WTC11 (cell line): Measurements from ENCODE around the gene APBA1. TPM values are rescaled to one million over a fixed set of nuclear protein-coding genes. Genes with fewer than 3 reads are reported as not detected.

Experiments used
- ATAC-seq: fragments of 200-7000 bp; cut with Tn5 transposase; 2 replicates; pipeline ENCODE4 v1.10.0; 2021; ENCODE audit warnings: mild to moderate bottlenecking, moderate library complexity
- CTCF ChIA-PET: fragments of 300-600 bp; sonication (Branson Sonifier 250); formaldehyde crosslinking; loops from one replicate; lab custom pipeline; 2021; ENCODE audit warnings: antibody characterized with exemption; lab: Charles Lee
- POLR2A ChIA-PET: fragments of 350-600 bp; sonication (Branson Sonifier 250); formaldehyde crosslinking; loops from one replicate; lab custom pipeline; 2021; ENCODE audit warnings: antibody characterized with exemption; lab: Charles Lee
- DNase-seq: peaks from one replicate; pipeline ENCODE4 v3.0.0; 2021; ENCODE audit warnings: low spot score
- H3K27ac Mint-ChIP-seq: 2 replicates; pipeline ENCODE4 v1.8.0; 2021; ENCODE audit warnings: mixed read lengths
- H3K27me3 Mint-ChIP-seq: 2 replicates; pipeline ENCODE4 v1.8.0; 2021; ENCODE audit warnings: low read depth, mild to moderate bottlenecking, moderate library complexity, mixed read lengths
- H3K36me3 Mint-ChIP-seq: 2 replicates; pipeline ENCODE4 v1.8.0; 2021; ENCODE audit warnings: mixed read lengths
- H3K4me1 Mint-ChIP-seq: 2 replicates; pipeline ENCODE4 v1.8.0; 2022; ENCODE audit warnings: mixed read lengths
- H3K4me3 Mint-ChIP-seq: 2 replicates; pipeline ENCODE4 v1.8.0; 2021; ENCODE audit warnings: mild to moderate bottlenecking, moderate library complexity, mixed read lengths
- H3K9me3 Mint-ChIP-seq: 2 replicates; pipeline ENCODE4 v1.8.0; 2021; ENCODE audit warnings: mixed read lengths
- AR ChIP-seq: fragments of 250-450 bp; sonication (Bioruptor Pico); IDR thresholded peaks from 2 replicates; pipeline ENCODE4 v1.9.0; 2021; ENCODE audit warnings: mild to moderate bottlenecking
- ATF2 ChIP-seq: sonication (generic); formaldehyde crosslinking; IDR thresholded peaks from 2 replicates; pipeline ENCODE4 v1.8.1; 2022; ENCODE audit warnings: low read depth, missing genetic modification reagents, borderline replicate concordance
- ATF3 ChIP-seq: sonication (generic); formaldehyde crosslinking; conservative IDR thresholded peaks from 2 replicates; pipeline ENCODE4 v1.8.1; 2022; ENCODE audit warnings: mild to moderate bottlenecking, missing genetic modification reagents
- CDX4 ChIP-seq: fragments of 250-450 bp; sonication (Bioruptor Pico); IDR thresholded peaks from 2 replicates; pipeline ENCODE4 v1.9.0; 2021; ENCODE audit warnings: moderate library complexity, mild to moderate bottlenecking, inconsistent platforms, borderline replicate concordance
- E2F1 ChIP-seq: sonication (generic); formaldehyde crosslinking; IDR thresholded peaks from 2 replicates; pipeline ENCODE4 v1.8.0; 2022; ENCODE audit warnings: mild to moderate bottlenecking, missing genetic modification reagents
- EMX1 ChIP-seq: fragments of 250-450 bp; sonication (Bioruptor Pico); IDR thresholded peaks from 2 replicates; pipeline ENCODE4 v1.8.0; 2021; ENCODE audit warnings: mild to moderate bottlenecking
- GTF2I ChIP-seq: fragments of 250-450 bp; sonication (Bioruptor Pico); conservative IDR thresholded peaks from 2 replicates; pipeline ENCODE4 v1.4.0; 2021; ENCODE audit warnings: mild to moderate bottlenecking
- HMGA2 ChIP-seq: fragments of 250-450 bp; sonication (Bioruptor Pico); IDR thresholded peaks from 2 replicates; pipeline ENCODE4 v1.4.0; 2021; ENCODE audit warnings: mild to moderate bottlenecking, moderate library complexity
- KAT7 ChIP-seq: sonication (generic); formaldehyde crosslinking; IDR thresholded peaks from 2 replicates; pipeline ENCODE4 v1.8.1; 2023; ENCODE audit warnings: missing genetic modification reagents, mild to moderate bottlenecking, borderline replicate concordance
- MXD4 ChIP-seq: fragments of 250-450 bp; sonication (Bioruptor Pico); IDR thresholded peaks from 2 replicates; pipeline ENCODE4 v1.8.0; 2021; ENCODE audit warnings: mild to moderate bottlenecking, moderate library complexity, borderline replicate concordance
- SMAD4 ChIP-seq: sonication (generic); formaldehyde crosslinking; IDR thresholded peaks from 2 replicates; pipeline ENCODE4 v1.8.0; 2022; ENCODE audit warnings: mild to moderate bottlenecking, missing genetic modification reagents
- SP1 ChIP-seq: sonication (generic); formaldehyde crosslinking; conservative IDR thresholded peaks from 2 replicates; pipeline ENCODE4 v1.8.1; 2022; ENCODE audit warnings: missing genetic modification reagents
- ZBTB21 ChIP-seq: sonication (generic); formaldehyde crosslinking; IDR thresholded peaks from 2 replicates; pipeline ENCODE4 v1.8.1; 2023; ENCODE audit warnings: mild to moderate bottlenecking, missing genetic modification reagents, borderline replicate concordance
- ZNF423 ChIP-seq: fragments of 250-450 bp; sonication (Bioruptor Pico); IDR thresholded peaks from 2 replicates; pipeline ENCODE4 v2.1.2; 2022; ENCODE audit warnings: mild to moderate bottlenecking, moderate library complexity
- ZNF512 ChIP-seq: sonication (generic); formaldehyde crosslinking; IDR thresholded peaks from 2 replicates; pipeline ENCODE4 v1.8.1; 2022; ENCODE audit warnings: missing genetic modification reagents, borderline replicate concordance
- total RNA-seq: library from RNA; stranded (reverse); gene quantifications from 3 replicates; pipeline ENCODE4 v1.2.3, GENCODE V29; 2021

Gene APBA1
- total RNA-seq, 1 experiment from 2014 or later, result 0.94 TPM

GRCh38 chr9:69564557-69564956 is 107.6 kb downstream of the APBA1 start:
- DNase-seq (no peak), ATAC-seq (no peak)
- H3K36me3 Mint-ChIP-seq, result no peaks in the 10 kb centered on the region
- ChIA-PET CTCF (no interaction called here), POLR2A (no interaction called here)
- no peaks in the 10 kb centered on the region for H3K9me3 Mint-ChIP-seq
- no peaks in the 10 kb centered on the region for H3K27me3 Mint-ChIP-seq
- peaks cover 6% of the 10 kb centered on the region; the same call in 1 of the 2 replicates for H3K4me1 Mint-ChIP-seq
- TF ChIP-seq ATF2 (CRISPR knock-in tag) (no peak), SMAD4 (no peak), MXD4 (no peak), AR (CRISPR knock-in tag) (no peak), ZNF512 (CRISPR knock-in tag) (no peak), KAT7 (CRISPR knock-in tag) (no peak), E2F1 (CRISPR knock-in tag) (no peak), ZBTB21 (CRISPR knock-in tag) (no peak), ATF3 (no peak), CDX4 (CRISPR knock-in tag) (no peak), HMGA2 (CRISPR knock-in tag) (no peak)
- no peak overlapping the region for H3K27ac Mint-ChIP-seq
- H3K4me3 Mint-ChIP-seq, result no peak overlapping the region

GRCh38 chr9:69559126-69559525 is 113.0 kb downstream of the APBA1 start:
- no peaks in the 10 kb centered on the region for H3K36me3 Mint-ChIP-seq
- no peak overlapping the region for H3K27ac Mint-ChIP-seq
- TF ChIP-seq AR (CRISPR knock-in tag) (no peak), GTF2I (CRISPR knock-in tag) (no peak), SP1 (CRISPR knock-in tag) (no peak), EMX1 (CRISPR knock-in tag) (no peak), ZNF423 (CRISPR knock-in tag) (no peak)
- H3K27me3 Mint-ChIP-seq, result no peaks in the 10 kb centered on the region
- POLR2A ChIA-PET, result no interaction called here
- H3K9me3 Mint-ChIP-seq, result no peaks in the 10 kb centered on the region
- H3K4me1 Mint-ChIP-seq, result peaks cover 11% of the 10 kb centered on the region
- CTCF ChIA-PET, result no interaction called here
- no peak overlapping the region for H3K4me3 Mint-ChIP-seq
- ATAC-seq, result no peak
- no peak for DNase-seq
